C1 segment of cervical spinal cord (tissue), 14 donors: ENCODE results near the gene NACAD.
A peak's percentile ranks its signal among the peaks of the same experiment; 100 is the strongest.

Source experiments
- DNase-seq, 14 donors: peaks; one replicate each; lab custom pipeline; 2025; lab: John Stamatoyannopoulos, UW

Gene NACAD

GRCh38 chr7:45074528-45075354 lies 14.0 kb downstream of the NACAD start:
- no peak for DNase-seq

GRCh38 chr7:45073786-45074527 lies 14.8 kb downstream of the NACAD start:
- DNase-seq, result peak in 5 of 14 donors; percentile 21 to 47 (median 35)

GRCh38 chr7:45073031-45073785 lies 15.6 kb downstream of the NACAD start:
- peak in 2 of 14 donors; percentile 20 to 39 for DNase-seq

- DNase-seq, result no peak
Observed at GRCh38 chr7:45072131-45073030, 16.4 kb downstream of the NACAD start.

- no peak for DNase-seq
Observed at GRCh38 chr7:45071528-45071927, 17.2 kb downstream of the NACAD start.

- DNase-seq, result peak in 1 of 14 donors; percentile 66
Observed at GRCh38 chr7:45070254-45070642, 18.5 kb downstream of the NACAD start.

GRCh38 chr7:45069444-45070253 lies 19.1 kb downstream of the NACAD start:
- no peak for DNase-seq

GRCh38 chr7:45068236-45069023 lies 20.3 kb downstream of the NACAD start:
- no peak for DNase-seq

GRCh38 chr7:45067582-45067981 lies 21.2 kb downstream of the NACAD start:
- no peak for DNase-seq

- no peak for DNase-seq
Observed at GRCh38 chr7:45066409-45066808, 22.4 kb downstream of the NACAD start.

- DNase-seq, result peak in 1 of 14 donors; percentile 5
Observed at GRCh38 chr7:45065031-45065995, 23.5 kb downstream of the NACAD start.

- DNase-seq, result no peak
Observed at GRCh38 chr7:45064047-45064725, 24.6 kb downstream of the NACAD start.

GRCh38 chr7:45061806-45062425 lies 26.9 kb downstream of the NACAD start:
- no peak for DNase-seq

- DNase-seq, result no peak
Observed at GRCh38 chr7:45061352-45061751, 27.4 kb downstream of the NACAD start.

- DNase-seq, result no peak
Observed at GRCh38 chr7:45060295-45060694, 28.5 kb downstream of the NACAD start.

GRCh38 chr7:45057878-45058277 lies 30.9 kb downstream of the NACAD start:
- no peak for DNase-seq

GRCh38 chr7:45055594-45056219 lies 33.1 kb downstream of the NACAD start:
- DNase-seq, result no peak
